GM12872 (cell line): ENCODE measurements around the gene GNAO1.

Experiments
- TF ChIP-seq, protein P1 (sequence below): IDR thresholded peaks from 3 replicates; pipeline ENCODE4 v1.5.1; 2011; ENCODE audit warnings: low read depth, mild to moderate bottlenecking, low read length, moderate library complexity; ENCODE audit not compliant: insufficient read depth

Gene GNAO1

DNA sequence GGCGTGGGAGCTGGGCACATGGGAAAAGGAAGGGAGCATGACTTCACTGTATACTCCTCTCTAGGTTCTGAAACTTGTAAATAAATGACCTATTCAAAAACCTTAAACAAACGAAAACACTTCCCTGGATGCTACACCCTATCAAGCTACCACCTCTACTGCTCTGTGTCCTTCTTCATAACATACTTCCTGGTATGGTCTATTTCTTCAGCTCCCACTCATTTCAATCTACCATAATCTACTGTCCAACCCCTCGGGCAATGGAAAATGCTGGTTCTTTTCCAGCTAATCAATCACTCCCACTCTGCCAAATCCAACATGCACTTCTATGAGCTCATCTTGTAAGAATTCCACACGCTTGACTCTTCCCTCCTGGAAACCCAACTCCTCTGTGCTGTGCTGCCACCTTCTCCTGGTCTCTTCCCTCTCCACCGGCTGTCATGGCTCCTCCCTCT, 191.6 kb downstream of the GNAO1 start:
- TF ChIP-seq, protein P1, sequence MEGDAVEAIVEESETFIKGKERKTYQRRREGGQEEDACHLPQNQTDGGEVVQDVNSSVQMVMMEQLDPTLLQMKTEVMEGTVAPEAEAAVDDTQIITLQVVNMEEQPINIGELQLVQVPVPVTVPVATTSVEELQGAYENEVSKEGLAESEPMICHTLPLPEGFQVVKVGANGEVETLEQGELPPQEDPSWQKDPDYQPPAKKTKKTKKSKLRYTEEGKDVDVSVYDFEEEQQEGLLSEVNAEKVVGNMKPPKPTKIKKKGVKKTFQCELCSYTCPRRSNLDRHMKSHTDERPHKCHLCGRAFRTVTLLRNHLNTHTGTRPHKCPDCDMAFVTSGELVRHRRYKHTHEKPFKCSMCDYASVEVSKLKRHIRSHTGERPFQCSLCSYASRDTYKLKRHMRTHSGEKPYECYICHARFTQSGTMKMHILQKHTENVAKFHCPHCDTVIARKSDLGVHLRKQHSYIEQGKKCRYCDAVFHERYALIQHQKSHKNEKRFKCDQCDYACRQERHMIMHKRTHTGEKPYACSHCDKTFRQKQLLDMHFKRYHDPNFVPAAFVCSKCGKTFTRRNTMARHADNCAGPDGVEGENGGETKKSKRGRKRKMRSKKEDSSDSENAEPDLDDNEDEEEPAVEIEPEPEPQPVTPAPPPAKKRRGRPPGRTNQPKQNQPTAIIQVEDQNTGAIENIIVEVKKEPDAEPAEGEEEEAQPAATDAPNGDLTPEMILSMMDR = no peak

GRCh38 chr16:56384074-56384721, 192.9 kb downstream of the GNAO1 start:
- TF ChIP-seq, protein P1 = no peak

GRCh38 chr16:56387396-56387795, 196.1 kb downstream of the GNAO1 start:
- TF ChIP-seq, protein P1 = no peak

DNA sequence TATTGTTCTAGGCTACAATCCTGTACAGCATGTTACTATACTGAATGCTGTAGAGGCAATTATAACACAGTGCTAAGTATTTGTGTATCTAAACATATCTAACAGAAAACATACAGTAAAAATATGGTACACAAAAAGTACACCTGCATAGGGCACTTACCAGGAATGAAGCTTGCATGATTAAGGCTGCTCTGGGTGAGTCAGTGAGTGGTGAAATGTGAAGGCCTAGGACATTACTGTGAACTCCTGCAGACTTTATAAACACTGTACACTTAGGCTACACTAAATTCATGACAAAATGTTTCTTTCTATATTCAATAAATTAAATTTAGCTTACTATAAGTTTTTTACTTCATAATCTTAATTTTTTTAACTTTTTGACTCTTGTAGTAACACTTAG, 196.9 kb downstream of the GNAO1 start:
- TF ChIP-seq, protein P1 = no peak

- TF ChIP-seq, protein P1 = no peak
Measured at GRCh38 chr16:56389554-56389953, 198.3 kb downstream of the GNAO1 start.

GRCh38 chr16:56399047-56399446, 207.8 kb downstream of the GNAO1 start:
- TF ChIP-seq, protein P1 = no peak

- TF ChIP-seq, protein P1 = no peak
Measured at GRCh38 chr16:56399486-56399885, 208.2 kb downstream of the GNAO1 start.
